Activated naive CD4-positive, alpha-beta T cell treated with anti-CD3 and anti-CD28 coated beads, Interleukin-2, amount 10 ng/mL, durations not matched to agents 7 days and 5 days (primary cell): ENCODE measurements around the gene VIPR2.
"Not testable (repeated sequence)": the region's sequence is repeated elsewhere in the genome, so short reads cannot be mapped to it uniquely, and the experiment has no call there.

Experiments used
- CTCF ChIA-PET: fragments of 350-600 bp; sonication (Branson Sonifier 250); formaldehyde crosslinking; loops from one replicate; lab custom pipeline; 2021; ENCODE audit warnings: antibody characterized with exemption; lab: Charles Lee
- DNase-seq: peaks from one replicate; pipeline ENCODE4 v3.0.0-alpha.2; 2020
- H3K27ac Mint-ChIP-seq: one replicate; pipeline ENCODE4 v1.8.0; 2021; ENCODE audit warnings: mild to moderate bottlenecking, moderate library complexity, mixed read lengths
- H3K27me3 Mint-ChIP-seq: one replicate; pipeline ENCODE4 v1.8.0; 2021; ENCODE audit warnings: mild to moderate bottlenecking, mixed read lengths
- H3K36me3 Mint-ChIP-seq: one replicate; pipeline ENCODE4 v1.8.0; 2021; ENCODE audit warnings: mixed read lengths
- H3K4me1 Mint-ChIP-seq: one replicate; pipeline ENCODE4 v1.8.0; 2021; ENCODE audit warnings: mixed read lengths
- H3K4me3 Mint-ChIP-seq: one replicate; pipeline ENCODE4 v1.8.0; 2021; ENCODE audit warnings: mild to moderate bottlenecking, moderate library complexity, mixed read lengths
- H3K9me3 Mint-ChIP-seq: one replicate; pipeline ENCODE4 v1.8.0; 2021; ENCODE audit warnings: mixed read lengths

The VIPR2 gene

DNA sequence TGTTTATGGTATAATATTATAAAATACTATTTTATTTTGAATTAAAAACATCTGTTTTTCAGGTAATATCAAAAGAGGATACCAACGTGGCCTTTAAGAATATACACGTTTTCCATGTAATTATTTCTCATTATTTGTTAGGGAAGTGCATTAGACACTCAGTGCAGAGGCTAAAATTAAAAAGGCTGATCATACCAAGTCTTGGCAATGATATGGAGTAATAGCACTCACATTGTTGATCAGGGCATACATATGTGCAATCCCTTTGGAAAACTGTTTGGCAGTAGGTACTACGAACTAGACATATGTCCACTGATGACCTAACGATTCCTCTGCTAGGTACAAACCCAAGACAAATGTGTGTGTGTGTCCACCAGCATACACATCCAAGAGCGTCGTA lies 20.7 kb upstream of the VIPR2 start:
- Mint-ChIP-seq H3K27ac (no peak overlapping the region), H3K36me3 (no peaks in the 10 kb centered on the region), H3K4me1 (no peaks in the 10 kb centered on the region), H3K4me3 (no peak overlapping the region), H3K27me3 (no peaks in the 10 kb centered on the region), H3K9me3 (peaks cover 3% of the 10 kb centered on the region)
- no peak for DNase-seq
- CTCF ChIA-PET = no interaction called here

DNA sequence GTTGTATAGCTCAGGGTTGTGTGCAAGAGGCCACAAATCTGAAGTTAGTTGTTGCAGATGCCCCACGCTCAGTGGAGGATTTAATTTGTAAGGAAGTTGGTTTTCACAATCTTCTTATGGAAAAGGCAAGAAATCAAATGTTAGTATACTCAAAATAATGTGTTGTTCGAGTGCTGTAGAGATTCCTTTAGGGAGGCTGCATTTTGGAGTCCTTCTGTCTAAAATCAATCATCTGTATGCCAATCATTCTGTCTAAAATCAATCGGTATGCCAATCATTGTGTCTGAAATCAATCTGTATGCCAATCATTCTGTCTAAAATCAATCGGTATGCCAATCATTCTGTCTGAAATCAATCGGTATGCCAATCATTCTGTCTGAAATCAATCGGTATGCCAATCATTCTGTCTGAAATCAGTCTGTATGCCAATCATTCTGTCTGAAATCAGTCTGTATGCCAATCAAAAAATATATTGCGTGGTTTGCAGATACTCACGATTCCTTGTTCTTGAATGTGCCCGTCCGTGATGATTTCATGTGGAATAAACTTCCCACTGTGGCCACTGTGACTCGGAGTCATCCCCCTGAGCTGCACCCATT lies 19.1 kb upstream of the VIPR2 start:
- H3K36me3 Mint-ChIP-seq, H3K4me1 Mint-ChIP-seq, CTCF ChIA-PET, H3K27ac Mint-ChIP-seq, H3K4me3 Mint-ChIP-seq, H3K9me3 Mint-ChIP-seq, DNase-seq: not testable (repeated sequence)
- peaks cover 12% of the 10 kb centered on the region for H3K27me3 Mint-ChIP-seq

DNA sequence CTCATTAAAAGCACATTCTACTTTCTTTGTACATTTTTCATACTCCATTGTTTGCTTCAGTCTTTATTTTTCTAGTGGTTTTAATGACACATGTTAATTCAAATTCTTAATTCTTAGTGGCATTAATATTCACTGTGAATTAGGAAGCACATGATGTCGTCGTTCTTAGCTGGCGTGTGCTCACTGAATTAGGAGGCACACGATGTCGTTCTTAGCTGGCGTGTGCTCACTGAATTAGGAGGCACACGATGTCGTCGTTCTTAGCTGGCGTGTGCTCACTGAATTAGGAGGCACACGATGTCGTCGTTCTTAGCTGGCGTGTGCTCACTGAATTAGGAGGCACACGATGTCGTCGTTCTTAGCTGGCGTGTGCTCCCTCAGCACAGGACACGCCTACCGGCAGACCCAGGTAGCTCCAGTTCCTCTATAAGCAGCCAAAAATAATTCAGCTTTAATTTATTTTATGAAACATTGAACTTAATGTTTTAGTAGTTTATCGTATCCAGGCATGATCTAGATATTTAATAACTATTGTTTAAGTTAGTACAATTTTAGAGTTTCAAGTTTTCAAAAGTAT lies 17.5 kb upstream of the VIPR2 start:
- H3K4me1 Mint-ChIP-seq, H3K36me3 Mint-ChIP-seq, CTCF ChIA-PET, DNase-seq, H3K9me3 Mint-ChIP-seq, H3K4me3 Mint-ChIP-seq, H3K27ac Mint-ChIP-seq: not testable (repeated sequence)
- H3K27me3 Mint-ChIP-seq = peaks cover 20% of the 10 kb centered on the region

DNA sequence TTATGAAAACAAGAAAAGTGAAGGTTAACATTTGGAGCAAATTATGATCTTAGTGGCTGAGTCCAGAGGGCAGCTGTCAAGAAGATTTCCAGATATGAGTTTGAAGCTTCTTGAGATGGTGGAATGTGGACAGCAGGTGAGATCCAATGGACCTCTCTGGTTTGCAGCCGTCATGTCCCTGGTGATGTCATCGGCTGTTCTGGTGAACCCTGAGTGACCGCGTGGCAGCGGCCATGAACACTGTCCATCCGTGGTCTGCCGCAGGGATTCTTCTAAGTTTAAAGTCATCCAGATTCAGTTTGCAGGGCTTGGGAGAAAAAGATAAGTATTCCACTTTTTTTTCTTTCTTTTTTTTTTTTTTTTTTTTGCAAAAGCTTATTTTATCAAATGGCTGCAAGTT lies 15.8 kb upstream of the VIPR2 start:
- peaks cover 24% of the 10 kb centered on the region for H3K27me3 Mint-ChIP-seq

DNA sequence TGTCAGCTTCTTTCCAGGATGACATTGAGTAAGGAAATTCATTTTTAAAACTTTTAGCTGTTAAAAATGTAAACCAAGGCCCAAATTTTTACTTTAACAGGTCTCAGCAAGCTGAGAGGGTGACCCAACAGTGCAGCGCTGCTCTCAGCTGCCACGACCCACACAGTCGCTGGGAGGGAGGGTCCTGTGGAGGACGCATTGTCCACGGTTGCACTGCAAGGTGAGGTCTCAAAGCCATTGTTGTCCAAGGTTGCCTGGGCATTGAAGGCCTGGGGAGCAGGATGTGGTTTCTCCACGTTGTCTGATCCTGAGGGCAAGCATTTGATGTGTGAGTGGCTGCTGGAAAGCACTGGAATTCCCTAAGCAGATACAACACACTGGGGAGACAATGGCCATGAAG lies 15.1 kb upstream of the VIPR2 start:
- no peak for DNase-seq
- no peak overlapping the region for H3K27ac Mint-ChIP-seq
- H3K4me1 Mint-ChIP-seq = peaks cover 5% of the 10 kb centered on the region
- H3K9me3 Mint-ChIP-seq = no peaks in the 10 kb centered on the region
- no peaks in the 10 kb centered on the region for H3K36me3 Mint-ChIP-seq
- H3K4me3 Mint-ChIP-seq = no peak overlapping the region
- CTCF ChIA-PET = interaction anchor here (1.2 kb wide), 1 partner anchor 17 kb away, joined by 3 read pairs; no protein-coding TSS in a partner anchor
- H3K27me3 Mint-ChIP-seq = peaks cover 24% of the 10 kb centered on the region

More for the DNA sequence above, 15.8 kb upstream of the VIPR2 start:
- no peak for DNase-seq
- Mint-ChIP-seq H3K4me1 (peaks cover 5% of the 10 kb centered on the region), H3K27ac (no peak overlapping the region), H3K36me3 (no peaks in the 10 kb centered on the region), H3K9me3 (no peaks in the 10 kb centered on the region), H3K4me3 (no peak overlapping the region)
- CTCF ChIA-PET = no interaction called here

DNA sequence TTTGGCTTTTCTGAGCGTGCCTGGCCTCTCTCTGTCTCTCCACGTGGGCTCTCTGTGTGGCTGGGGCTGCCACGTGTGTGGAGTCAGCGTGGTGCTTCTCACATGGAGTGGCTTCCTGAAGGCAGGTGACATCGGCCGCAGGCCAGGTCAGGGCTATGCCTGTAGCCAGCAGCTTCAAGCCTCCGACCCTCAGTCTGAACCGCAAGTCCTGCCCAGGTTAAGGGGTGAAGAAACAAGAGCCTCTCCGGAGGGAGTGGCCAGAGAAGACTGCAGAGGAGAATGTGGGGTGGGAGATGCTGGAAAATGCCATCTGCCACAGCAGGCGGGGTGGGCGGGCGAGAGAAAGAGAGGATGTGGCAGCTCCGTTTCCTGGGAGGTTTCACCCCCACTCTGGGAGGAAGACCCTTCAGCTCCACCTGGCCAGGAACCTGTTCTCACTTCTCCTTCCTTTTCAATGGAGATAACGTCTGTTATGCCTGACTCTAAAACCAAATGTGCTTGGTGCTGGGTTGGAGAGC lies 14.3 kb upstream of the VIPR2 start:
- no peaks in the 10 kb centered on the region for H3K36me3 Mint-ChIP-seq
- CTCF ChIA-PET = interaction anchor here (1.2 kb wide), 1 partner anchor 18 kb away, joined by 3 read pairs; no protein-coding TSS in a partner anchor
- H3K4me1 Mint-ChIP-seq = peaks cover 5% of the 10 kb centered on the region
- no peaks in the 10 kb centered on the region for H3K9me3 Mint-ChIP-seq
- DNase-seq = no peak
- no peak overlapping the region for H3K4me3 Mint-ChIP-seq
- peaks cover 24% of the 10 kb centered on the region for H3K27me3 Mint-ChIP-seq
- no peak overlapping the region for H3K27ac Mint-ChIP-seq

DNA sequence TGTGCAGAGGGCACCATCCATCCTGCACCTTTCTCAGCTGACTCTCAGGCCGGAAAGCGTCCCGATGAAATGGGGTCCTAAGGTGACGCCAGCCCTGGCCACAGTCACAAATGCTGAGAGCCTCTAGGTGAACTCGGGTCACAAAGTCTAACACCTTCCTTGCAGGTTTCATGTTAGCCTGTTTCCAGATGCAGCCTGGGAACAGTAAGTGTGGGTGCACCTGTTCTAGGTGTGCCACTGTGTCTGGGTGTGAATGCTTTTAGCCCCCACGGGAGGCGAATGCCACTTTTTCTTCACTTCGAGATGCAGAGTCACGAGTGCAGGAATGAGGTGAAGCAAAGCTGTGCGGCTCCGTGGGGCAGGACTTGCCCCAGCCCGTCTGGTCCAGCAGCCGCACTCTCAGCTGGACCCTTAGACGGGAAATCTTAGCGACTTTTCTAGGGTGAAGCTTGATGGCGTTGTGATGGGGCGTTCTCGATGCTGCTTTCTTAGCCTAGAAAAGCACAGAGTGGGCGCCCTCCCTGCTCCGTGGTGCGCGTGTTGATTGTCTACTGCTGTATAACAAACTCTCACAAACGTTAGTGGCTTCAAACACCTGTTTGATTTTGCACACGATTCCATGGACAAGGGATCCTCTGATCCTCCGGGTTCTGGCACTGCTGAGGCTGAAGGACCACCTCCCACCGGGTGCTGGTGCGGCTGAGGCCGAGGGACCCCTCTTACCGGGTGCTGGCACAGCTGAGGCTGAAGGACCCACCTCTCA lies 13.6 kb upstream of the VIPR2 start:
- Mint-ChIP-seq H3K36me3 (no peaks in the 10 kb centered on the region), H3K9me3 (no peaks in the 10 kb centered on the region), H3K27ac (no peak overlapping the region), H3K4me3 (no peak overlapping the region), H3K4me1 (peaks cover 5% of the 10 kb centered on the region), H3K27me3 (peaks cover 24% of the 10 kb centered on the region)
- DNase-seq = no peak
- CTCF ChIA-PET = no interaction called here

DNA sequence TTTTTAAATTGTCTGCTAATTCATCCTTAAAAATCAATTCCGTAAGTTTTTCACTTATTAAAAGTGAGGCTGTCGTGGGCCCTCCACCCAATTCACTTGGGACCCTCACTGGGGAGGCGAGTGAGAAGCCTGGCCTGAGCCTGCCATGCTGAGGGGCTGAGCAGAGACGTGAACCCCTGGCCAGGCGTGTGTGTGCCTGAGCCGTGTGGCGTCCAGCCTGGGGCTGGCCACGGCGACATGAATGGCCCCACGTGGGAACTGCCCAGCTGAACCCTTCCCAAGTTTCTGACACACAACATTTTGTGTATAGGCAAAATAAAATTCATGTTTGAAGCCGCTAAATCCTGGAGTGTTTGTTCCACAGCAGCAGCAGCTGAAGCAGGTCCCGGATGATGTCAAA lies 13.0 kb upstream of the VIPR2 start:
- Mint-ChIP-seq H3K9me3 (no peaks in the 10 kb centered on the region), H3K4me3 (no peak overlapping the region), H3K27ac (no peak overlapping the region), H3K4me1 (peaks cover 5% of the 10 kb centered on the region), H3K36me3 (no peaks in the 10 kb centered on the region), H3K27me3 (peaks cover 24% of the 10 kb centered on the region)
- CTCF ChIA-PET = no interaction called here
- DNase-seq = no peak

DNA sequence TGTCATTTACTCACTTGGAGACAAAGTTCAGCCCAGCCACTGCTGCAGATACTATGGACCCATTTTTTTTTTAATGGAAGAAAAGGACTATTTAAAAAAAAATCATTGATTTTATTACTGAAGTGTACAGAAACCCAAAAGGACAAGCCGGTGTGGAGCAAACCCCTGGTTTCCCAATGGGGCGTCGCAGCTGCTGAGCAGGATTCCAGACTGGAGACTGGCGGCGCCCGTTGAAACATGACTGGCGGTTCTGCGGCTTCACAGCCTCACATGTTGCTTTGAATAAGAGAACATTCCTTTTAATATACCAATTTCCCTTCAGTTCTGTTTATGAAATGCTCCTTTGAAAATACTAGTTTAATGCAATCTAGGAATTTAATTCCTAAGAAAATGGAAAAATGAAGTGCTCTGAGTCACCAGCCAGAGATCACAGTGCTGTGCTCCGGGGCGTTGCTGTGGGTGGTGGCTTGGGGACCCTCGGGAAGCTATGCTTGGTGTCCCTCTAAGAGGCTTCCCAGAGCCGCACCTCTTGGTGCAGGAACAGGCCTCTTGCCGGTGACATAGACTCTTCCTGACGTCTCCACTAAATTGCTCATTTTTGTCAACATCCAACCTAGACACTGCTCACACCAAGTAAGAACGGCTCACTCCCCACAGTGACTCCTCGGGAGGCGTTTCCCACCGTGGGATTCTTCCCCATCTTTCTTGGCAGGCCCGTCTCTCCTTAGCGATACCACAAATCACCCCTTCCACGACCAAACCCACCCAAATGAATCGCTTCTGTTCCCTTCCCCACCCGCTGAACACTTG lies 12.0 kb upstream of the VIPR2 start:
- Mint-ChIP-seq H3K36me3 (no peaks in the 10 kb centered on the region), H3K4me1 (peaks cover 5% of the 10 kb centered on the region), H3K27ac (no peak overlapping the region), H3K4me3 (no peak overlapping the region), H3K27me3 (peaks cover 24% of the 10 kb centered on the region), H3K9me3 (no peaks in the 10 kb centered on the region)
- CTCF ChIA-PET = no interaction called here
- DNase-seq = no peak

DNA sequence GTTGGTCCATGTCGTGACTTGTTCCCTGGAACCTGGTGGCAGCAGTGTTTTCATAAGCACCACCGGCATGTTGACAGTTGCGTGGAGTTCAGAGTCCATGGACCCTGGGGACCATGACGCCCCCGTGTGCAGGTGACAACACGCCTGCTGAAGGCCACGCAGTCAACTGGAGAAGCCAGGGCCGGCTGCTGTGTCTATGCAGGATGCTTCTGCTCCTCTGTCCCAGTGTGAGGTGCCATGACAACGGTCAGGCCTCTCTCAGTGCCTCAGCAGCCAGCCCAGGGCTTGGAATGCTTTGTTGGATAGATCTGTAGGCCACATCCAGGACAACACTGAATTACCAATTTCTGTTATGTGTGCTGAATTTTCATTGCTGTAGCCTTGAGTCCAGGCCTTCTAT lies 10.7 kb upstream of the VIPR2 start:
- Mint-ChIP-seq H3K4me3 (no peak overlapping the region), H3K36me3 (no peaks in the 10 kb centered on the region), H3K4me1 (peaks cover 5% of the 10 kb centered on the region)

DNA sequence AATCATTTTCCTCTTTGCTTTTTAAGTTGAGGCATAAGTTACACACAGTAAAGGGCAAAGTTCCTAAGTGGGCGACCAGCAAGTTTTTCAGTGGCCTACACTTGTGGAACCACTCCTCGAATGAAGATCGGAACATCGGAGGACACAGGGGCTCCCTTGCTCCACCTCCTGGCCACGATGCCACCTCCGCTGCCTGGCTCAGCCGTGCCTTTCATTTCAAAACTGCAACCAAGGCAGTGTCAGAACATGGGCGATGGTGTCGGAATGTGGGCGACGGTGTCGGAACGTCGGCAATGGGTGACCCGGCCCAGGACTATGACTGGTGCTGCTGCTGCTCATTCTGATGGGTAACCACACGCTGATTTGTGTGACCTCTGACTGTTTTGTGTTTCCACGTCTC lies 9.6 kb upstream of the VIPR2 start:
- Mint-ChIP-seq H3K9me3 (no peaks in the 10 kb centered on the region), H3K27ac (no peak overlapping the region), H3K4me3 (no peak overlapping the region), H3K27me3 (peaks cover 21% of the 10 kb centered on the region), H3K36me3 (no peaks in the 10 kb centered on the region), H3K4me1 (peaks cover 5% of the 10 kb centered on the region)
- CTCF ChIA-PET = no interaction called here
- DNase-seq = no peak

More for the DNA sequence above, 10.7 kb upstream of the VIPR2 start:
- no peak for DNase-seq
- Mint-ChIP-seq H3K27me3 (peaks cover 24% of the 10 kb centered on the region), H3K27ac (no peak overlapping the region), H3K9me3 (no peaks in the 10 kb centered on the region)
- CTCF ChIA-PET = no interaction called here

DNA sequence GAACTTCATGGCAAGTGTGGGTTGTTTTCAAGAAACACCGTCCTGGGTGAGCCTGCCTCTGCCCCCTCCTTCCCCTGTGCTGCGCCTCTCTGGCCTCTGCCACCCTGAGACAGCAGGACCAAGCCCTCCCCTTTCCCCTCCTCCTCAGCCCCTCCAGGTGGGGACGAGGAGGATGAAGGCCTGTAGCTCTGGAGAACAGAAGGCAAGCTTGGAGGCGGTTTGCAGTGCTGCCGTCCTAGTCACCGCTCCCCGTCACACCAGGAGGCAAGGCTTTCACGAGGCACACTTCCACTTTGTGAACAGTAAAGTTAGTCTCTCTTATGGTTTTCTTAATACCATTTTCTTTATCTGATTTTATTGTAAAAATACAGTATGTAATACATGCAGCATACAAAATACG lies 8.8 kb upstream of the VIPR2 start:
- no peak overlapping the region for H3K4me3 Mint-ChIP-seq
- CTCF ChIA-PET = no interaction called here
- no peaks in the 10 kb centered on the region for H3K9me3 Mint-ChIP-seq
- H3K27ac Mint-ChIP-seq = no peak overlapping the region
- H3K4me1 Mint-ChIP-seq = no peaks in the 10 kb centered on the region
- DNase-seq = no peak
- H3K36me3 Mint-ChIP-seq = no peaks in the 10 kb centered on the region
- H3K27me3 Mint-ChIP-seq = peaks cover 18% of the 10 kb centered on the region

DNA sequence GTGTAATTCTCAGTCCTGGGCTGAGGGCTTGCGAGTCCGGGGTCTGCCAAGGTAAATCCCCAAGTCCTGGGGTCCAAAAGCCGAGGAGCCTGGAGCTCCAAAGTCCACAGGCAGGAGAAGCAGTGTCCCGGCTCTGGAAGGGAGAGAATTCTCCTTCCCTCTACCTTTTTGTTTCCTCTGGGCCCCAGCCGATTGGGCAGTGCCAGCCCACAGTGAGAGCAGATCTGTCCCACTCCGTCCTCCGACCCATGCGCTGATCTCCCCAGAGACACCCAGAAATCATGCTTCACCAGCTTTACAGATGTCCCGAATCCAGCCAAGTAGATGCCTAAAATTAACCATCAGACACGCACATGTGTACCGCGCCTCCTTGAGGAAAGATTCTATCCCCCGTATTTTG lies 8.1 kb upstream of the VIPR2 start:
- CTCF ChIA-PET = interaction anchor here (0.8 kb wide), 1 partner anchor 111 kb away, joined by 3 read pairs; no protein-coding TSS in a partner anchor
- Mint-ChIP-seq H3K36me3 (no peaks in the 10 kb centered on the region), H3K27ac (no peak overlapping the region), H3K27me3 (peaks cover 13% of the 10 kb centered on the region), H3K9me3 (no peaks in the 10 kb centered on the region), H3K4me3 (no peak overlapping the region), H3K4me1 (no peaks in the 10 kb centered on the region)
- DNase-seq = no peak

DNA sequence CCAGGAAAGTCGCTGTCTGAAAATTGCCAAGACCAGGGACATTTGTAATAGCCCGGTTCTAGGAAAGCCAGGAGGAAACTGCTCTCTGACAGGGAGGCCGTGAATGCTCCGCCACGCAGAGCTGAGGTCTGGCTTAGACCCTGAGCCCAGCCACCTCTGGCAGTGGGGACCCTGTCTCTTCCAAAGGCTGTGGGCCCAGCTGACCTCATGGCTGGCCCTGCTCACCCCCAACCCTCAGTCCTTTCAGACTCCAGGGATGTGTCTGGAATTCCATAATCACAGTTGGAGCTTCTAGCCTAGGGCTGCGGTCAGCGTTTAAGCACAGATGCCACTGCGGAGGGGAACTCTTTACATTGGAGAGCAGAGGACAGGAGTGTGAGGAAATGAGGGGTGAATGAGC lies 6.6 kb upstream of the VIPR2 start:
- H3K27ac Mint-ChIP-seq = no peak overlapping the region
- CTCF ChIA-PET = interaction anchor here (1.3 kb wide), 1 partner anchor 9 kb away, joined by 3 read pairs; no protein-coding TSS in a partner anchor
- H3K9me3 Mint-ChIP-seq = no peaks in the 10 kb centered on the region
- H3K27me3 Mint-ChIP-seq = peaks cover 13% of the 10 kb centered on the region
- H3K4me1 Mint-ChIP-seq = no peaks in the 10 kb centered on the region
- no peak for DNase-seq
- H3K4me3 Mint-ChIP-seq = no peak overlapping the region
- no peaks in the 10 kb centered on the region for H3K36me3 Mint-ChIP-seq
